Measurements from ENCODE around the gene CCDC74A. TPM values are rescaled to one million over a fixed set of nuclear protein-coding genes. Genes with fewer than 3 reads are reported as not detected.
A peak's percentile ranks its signal among the peaks of the same experiment; 100 is the strongest.

CCDC74A gene
- total and polyA plus RNA-seq, 9 of the 15 experiments (the other 6 are each of a cell fraction or from before 2014, with no cell fraction given): 1.1 to 38.1 (median 9.6) TPM

- TF ChIP-seq FIP1L1 (IDR thresholded peaks at IDR 0.05; ENCODE audit: low read depth, low read length, poor library complexity, severe bottlenecking): peak; percentile 71
- TF ChIP-seq HLTF (IDR thresholded peaks at IDR 0.05): 0 out of 2 replicates have a peak, but pooled peaks have one; percentile 26
- TF ChIP-seq NCOA2 (IDR thresholded peaks at IDR 0.05; ENCODE audit: partially characterized antibody in 2 of 2): no peak
- no peak for TF ChIP-seq DNMT1 (IDR thresholded peaks at IDR 0.05)
- TF ChIP-seq RB1 (IDR thresholded peaks at IDR 0.05; ENCODE audit: low read depth): peak; percentile 99
- no peak for TF ChIP-seq HNRNPK (IDR thresholded peaks at IDR 0.05; ENCODE audit: low read depth, low read length, poor library complexity, severe bottlenecking)
- no peak for TF ChIP-seq BRCA1 (IDR thresholded peaks at IDR 0.05)
- TF ChIP-seq BRCA1 (CRISPR knock-in tag; IDR thresholded peaks at IDR 0.05): no peak
- TF ChIP-seq PTRF (tag; IDR thresholded peaks at IDR 0.05): no peak
- TF ChIP-seq MLLT1 (IDR thresholded peaks at IDR 0.05): no peak
- TF ChIP-seq ZBTB34 (CRISPR knock-in tag; IDR thresholded peaks at IDR 0.05): no peak
- TF ChIP-seq, protein P1, sequence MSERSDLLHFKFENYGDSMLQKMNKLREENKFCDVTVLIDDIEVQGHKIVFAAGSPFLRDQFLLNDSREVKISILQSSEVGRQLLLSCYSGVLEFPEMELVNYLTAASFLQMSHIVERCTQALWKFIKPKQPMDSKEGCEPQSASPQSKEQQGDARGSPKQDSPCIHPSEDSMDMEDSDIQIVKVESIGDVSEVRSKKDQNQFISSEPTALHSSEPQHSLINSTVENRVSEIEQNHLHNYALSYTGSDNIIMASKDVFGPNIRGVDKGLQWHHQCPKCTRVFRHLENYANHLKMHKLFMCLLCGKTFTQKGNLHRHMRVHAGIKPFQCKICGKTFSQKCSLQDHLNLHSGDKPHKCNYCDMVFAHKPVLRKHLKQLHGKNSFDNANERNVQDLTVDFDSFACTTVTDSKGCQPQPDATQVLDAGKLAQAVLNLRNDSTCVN (CRISPR knock-in tag; IDR thresholded peaks at IDR 0.05): 0 out of 2 replicates have a peak, but pooled peaks have one; percentile 11
- no peak; the same call in 1 of the 2 replicates for TF ChIP-seq GATAD2B (IDR thresholded peaks at IDR 0.05; ENCODE audit: borderline replicate concordance)
- no peak for TF ChIP-seq BACH1 (tag; IDR thresholded peaks at IDR 0.05)
- TF ChIP-seq, protein P2, sequence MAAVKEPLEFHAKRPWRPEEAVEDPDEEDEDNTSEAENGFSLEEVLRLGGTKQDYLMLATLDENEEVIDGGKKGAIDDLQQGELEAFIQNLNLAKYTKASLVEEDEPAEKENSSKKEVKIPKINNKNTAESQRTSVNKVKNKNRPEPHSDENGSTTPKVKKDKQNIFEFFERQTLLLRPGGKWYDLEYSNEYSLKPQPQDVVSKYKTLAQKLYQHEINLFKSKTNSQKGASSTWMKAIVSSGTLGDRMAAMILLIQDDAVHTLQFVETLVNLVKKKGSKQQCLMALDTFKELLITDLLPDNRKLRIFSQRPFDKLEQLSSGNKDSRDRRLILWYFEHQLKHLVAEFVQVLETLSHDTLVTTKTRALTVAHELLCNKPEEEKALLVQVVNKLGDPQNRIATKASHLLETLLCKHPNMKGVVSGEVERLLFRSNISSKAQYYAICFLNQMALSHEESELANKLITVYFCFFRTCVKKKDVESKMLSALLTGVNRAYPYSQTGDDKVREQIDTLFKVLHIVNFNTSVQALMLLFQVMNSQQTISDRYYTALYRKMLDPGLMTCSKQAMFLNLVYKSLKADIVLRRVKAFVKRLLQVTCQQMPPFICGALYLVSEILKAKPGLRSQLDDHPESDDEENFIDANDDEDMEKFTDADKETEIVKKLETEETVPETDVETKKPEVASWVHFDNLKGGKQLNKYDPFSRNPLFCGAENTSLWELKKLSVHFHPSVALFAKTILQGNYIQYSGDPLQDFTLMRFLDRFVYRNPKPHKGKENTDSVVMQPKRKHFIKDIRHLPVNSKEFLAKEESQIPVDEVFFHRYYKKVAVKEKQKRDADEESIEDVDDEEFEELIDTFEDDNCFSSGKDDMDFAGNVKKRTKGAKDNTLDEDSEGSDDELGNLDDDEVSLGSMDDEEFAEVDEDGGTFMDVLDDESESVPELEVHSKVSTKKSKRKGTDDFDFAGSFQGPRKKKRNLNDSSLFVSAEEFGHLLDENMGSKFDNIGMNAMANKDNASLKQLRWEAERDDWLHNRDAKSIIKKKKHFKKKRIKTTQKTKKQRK (IDR thresholded peaks at IDR 0.05; ENCODE audit: borderline replicate concordance, low read depth, low read length): no peak
- TF ChIP-seq, protein P3, sequence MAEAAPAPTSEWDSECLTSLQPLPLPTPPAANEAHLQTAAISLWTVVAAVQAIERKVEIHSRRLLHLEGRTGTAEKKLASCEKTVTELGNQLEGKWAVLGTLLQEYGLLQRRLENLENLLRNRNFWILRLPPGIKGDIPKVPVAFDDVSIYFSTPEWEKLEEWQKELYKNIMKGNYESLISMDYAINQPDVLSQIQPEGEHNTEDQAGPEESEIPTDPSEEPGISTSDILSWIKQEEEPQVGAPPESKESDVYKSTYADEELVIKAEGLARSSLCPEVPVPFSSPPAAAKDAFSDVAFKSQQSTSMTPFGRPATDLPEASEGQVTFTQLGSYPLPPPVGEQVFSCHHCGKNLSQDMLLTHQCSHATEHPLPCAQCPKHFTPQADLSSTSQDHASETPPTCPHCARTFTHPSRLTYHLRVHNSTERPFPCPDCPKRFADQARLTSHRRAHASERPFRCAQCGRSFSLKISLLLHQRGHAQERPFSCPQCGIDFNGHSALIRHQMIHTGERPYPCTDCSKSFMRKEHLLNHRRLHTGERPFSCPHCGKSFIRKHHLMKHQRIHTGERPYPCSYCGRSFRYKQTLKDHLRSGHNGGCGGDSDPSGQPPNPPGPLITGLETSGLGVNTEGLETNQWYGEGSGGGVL (CRISPR knock-in tag; IDR thresholded peaks at IDR 0.05): no peak
- peak; percentile 62; the same call in 1 of the 2 replicates for TF ChIP-seq MTA3 (IDR thresholded peaks at IDR 0.05; ENCODE audit: borderline replicate concordance)
- TF ChIP-seq ESRRA (IDR thresholded peaks at IDR 0.05; ENCODE audit: borderline replicate concordance, low read depth): peak; percentile 63; the same call in 1 of the 2 replicates
These were observed 35.1 kb upstream of the CCDC74A start (continued) for GRCh38 chr2:131492418-131493198.

Data from K562 (cell line).